ENCODE data around the gene DOCK1.

DOCK1 gene

DNA sequence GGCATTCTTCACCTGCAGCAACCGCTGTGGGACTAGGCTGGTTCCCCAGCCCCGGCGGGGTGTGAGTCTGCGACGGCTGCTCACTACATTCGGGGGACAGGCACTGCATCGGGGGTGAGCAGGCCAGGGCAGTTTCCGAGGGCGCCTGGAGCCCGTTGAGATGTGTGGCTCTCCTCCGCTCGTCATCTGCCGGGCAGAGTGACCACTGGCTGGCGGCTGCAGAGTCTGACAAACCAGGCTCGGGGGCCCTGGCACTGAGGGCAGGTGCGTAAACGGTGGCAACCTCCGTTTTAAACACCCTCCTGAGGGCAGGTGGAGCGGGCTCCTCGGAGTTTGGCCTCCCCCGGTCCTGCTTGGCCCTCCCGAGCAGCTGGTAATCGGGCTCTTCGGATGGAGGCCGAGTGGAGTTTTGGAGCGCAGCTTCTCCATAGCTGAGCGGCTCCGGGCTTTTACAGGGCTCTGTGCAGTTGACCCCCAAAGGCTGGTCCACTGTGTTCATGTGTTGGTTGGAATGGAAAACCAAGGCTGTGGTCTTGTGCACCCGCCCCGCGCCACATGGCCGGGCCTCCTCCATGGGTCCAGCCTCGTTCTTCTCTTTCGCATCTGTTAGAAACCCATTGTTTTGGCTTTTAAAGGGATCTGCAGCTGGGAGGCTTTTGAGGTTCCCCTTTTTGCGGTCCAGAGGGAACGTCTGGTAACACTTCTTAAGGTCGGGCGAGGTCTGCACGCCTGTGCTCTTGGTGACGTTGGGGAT is 270.3 kb downstream of the DOCK1 start:
- no peak for TF ChIP-seq MYC (IDR thresholded peaks at IDR 0.05; ENCODE audit: low read depth, low read length)
- TF ChIP-seq, protein P1, sequence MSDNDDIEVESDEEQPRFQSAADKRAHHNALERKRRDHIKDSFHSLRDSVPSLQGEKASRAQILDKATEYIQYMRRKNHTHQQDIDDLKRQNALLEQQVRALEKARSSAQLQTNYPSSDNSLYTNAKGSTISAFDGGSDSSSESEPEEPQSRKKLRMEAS (IDR thresholded peaks at IDR 0.05; ENCODE audit: low read depth, low read length), result no peak
- no peak for TF ChIP-seq POLR2A (IDR thresholded peaks at IDR 0.05; ENCODE audit: extremely low read depth, insufficient read length)
- TF ChIP-seq, protein P2, sequence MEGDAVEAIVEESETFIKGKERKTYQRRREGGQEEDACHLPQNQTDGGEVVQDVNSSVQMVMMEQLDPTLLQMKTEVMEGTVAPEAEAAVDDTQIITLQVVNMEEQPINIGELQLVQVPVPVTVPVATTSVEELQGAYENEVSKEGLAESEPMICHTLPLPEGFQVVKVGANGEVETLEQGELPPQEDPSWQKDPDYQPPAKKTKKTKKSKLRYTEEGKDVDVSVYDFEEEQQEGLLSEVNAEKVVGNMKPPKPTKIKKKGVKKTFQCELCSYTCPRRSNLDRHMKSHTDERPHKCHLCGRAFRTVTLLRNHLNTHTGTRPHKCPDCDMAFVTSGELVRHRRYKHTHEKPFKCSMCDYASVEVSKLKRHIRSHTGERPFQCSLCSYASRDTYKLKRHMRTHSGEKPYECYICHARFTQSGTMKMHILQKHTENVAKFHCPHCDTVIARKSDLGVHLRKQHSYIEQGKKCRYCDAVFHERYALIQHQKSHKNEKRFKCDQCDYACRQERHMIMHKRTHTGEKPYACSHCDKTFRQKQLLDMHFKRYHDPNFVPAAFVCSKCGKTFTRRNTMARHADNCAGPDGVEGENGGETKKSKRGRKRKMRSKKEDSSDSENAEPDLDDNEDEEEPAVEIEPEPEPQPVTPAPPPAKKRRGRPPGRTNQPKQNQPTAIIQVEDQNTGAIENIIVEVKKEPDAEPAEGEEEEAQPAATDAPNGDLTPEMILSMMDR (IDR thresholded peaks at IDR 0.05; ENCODE audit: low read depth, low read length), result no peak
- H3K4me3 ChIP-seq (ENCODE audit: low read depth, low read length), result no peak overlapping the region
- DNase-seq (ENCODE audit: low read depth), result peak; percentile 16

DNA sequence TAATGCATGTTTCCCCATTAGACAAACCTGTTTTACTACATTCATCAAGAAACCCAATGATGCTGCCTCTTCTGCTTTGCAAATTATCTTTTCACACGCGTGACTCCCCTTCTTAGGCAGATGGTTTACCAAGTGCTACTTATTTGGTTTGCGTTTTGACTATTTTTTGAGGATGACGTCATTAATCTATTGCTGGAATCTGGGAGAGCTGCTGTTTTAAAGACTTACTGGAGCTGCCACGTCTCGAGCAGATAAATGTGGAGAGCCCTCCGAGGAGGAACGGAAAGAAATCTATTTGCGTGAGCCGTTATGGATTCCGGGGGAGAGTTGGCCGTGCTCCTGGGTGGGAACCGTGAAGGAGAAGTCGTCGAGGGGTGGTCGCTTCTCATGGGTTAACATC is 271.4 kb downstream of the DOCK1 start:
- TF ChIP-seq POLR2A (IDR thresholded peaks at IDR 0.05; ENCODE audit: extremely low read depth, insufficient read length), result no peak
- TF ChIP-seq, protein P2 (IDR thresholded peaks at IDR 0.05; ENCODE audit: low read depth, low read length), result no peak
- no peak for TF ChIP-seq MYC (IDR thresholded peaks at IDR 0.05; ENCODE audit: low read depth, low read length)
- TF ChIP-seq, protein P1 (IDR thresholded peaks at IDR 0.05; ENCODE audit: low read depth, low read length), result no peak
- no peak for DNase-seq (ENCODE audit: low read depth)

DNA sequence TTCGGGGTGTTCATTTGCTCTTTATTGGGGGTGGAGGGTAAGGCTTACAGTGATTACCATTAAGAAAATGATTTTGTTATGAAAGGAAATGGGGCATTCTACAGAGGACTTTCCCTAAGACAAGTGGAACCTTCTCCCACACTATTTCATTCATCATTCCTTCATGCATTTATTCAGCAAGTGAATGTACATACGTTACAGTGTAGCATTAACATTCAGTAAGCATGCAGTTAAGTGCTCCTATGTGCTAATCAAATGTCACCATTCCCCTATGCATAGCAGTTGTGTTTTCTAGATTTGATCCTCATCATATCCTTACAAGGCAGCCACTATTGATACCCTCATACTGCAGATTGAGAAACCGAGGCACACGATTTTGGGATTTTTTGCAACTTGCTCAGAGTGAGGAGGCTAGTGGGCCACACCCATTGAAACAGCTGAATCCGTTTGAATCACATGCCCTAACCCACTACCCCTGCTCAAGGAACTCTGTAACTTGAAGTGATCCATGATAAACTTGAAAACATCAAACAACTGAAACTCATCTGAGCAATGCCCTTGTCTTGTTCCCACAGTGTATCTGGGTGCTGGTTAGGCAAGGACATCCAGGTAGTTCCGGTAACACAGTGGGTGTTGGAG is 274.5 kb downstream of the DOCK1 start:
- DNase-seq (ENCODE audit: low read depth), result no peak
- H3K4me3 ChIP-seq (ENCODE audit: low read depth, low read length), result no peak overlapping the region
- TF ChIP-seq, protein P1 (IDR thresholded peaks at IDR 0.05; ENCODE audit: low read depth, low read length), result no peak
- TF ChIP-seq POLR2A (IDR thresholded peaks at IDR 0.05; ENCODE audit: extremely low read depth, insufficient read length), result no peak
- TF ChIP-seq, protein P2 (IDR thresholded peaks at IDR 0.05; ENCODE audit: low read depth, low read length), result no peak
- no peak for TF ChIP-seq MYC (IDR thresholded peaks at IDR 0.05; ENCODE audit: low read depth, low read length)

More for the DNA sequence above, 271.4 kb downstream of the DOCK1 start:
- H3K4me3 ChIP-seq (ENCODE audit: low read depth, low read length), result no peak overlapping the region

DNA sequence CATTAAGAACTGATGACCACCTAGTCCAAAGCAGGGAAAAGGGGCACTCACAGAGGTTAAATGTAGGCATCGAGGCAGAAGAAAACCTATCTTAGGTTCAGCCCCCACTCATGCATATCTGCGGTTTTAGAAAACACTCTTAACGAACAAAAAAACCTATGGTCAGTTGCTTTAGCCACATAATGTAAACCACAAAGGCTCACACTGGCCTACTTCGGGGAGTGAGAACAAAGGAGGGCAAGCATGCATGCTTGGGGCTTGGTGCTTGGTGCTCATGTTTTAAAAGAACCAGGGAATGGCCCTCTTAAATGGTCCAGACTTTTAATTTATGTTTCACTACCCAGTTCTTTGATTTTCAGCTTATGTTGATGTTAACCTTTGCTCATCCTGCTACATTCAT is 276.9 kb downstream of the DOCK1 start:
- no peak overlapping the region for H3K4me3 ChIP-seq (ENCODE audit: low read depth, low read length)
- TF ChIP-seq, protein P1 (IDR thresholded peaks at IDR 0.05; ENCODE audit: low read depth, low read length), result no peak
- TF ChIP-seq, protein P2 (IDR thresholded peaks at IDR 0.05; ENCODE audit: low read depth, low read length), result no peak
- TF ChIP-seq POLR2A (IDR thresholded peaks at IDR 0.05; ENCODE audit: extremely low read depth, insufficient read length), result no peak
- no peak for TF ChIP-seq MYC (IDR thresholded peaks at IDR 0.05; ENCODE audit: low read depth, low read length)

DNA sequence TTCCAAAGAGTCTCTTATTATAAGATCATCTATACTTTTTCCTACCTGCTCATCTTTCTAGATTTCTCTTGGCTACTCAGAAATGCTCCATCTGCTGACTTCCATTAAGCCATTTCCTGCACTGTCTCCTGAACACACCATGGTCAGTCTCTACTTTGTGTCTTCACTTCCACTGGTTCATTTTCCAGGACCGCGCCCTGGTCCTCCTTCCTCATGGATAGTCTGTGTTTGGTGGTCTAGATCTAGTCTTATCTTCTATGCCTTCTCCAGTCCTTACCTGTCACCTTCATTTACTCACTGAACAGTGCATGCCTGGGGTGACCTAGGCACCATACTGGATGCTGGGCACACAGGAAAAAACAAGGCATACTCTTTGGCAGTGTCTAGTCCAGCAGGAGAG is 279.4 kb downstream of the DOCK1 start:
- TF ChIP-seq, protein P1 (IDR thresholded peaks at IDR 0.05; ENCODE audit: low read depth, low read length), result no peak
- TF ChIP-seq MYC (IDR thresholded peaks at IDR 0.05; ENCODE audit: low read depth, low read length) (no peak), POLR2A (IDR thresholded peaks at IDR 0.05; ENCODE audit: extremely low read depth, insufficient read length) (no peak)
- TF ChIP-seq, protein P2 (IDR thresholded peaks at IDR 0.05; ENCODE audit: low read depth, low read length), result no peak
- DNase-seq (ENCODE audit: low read depth), result no peak
- H3K4me3 ChIP-seq (ENCODE audit: low read depth, low read length), result no peak overlapping the region

More for the DNA sequence above, 276.9 kb downstream of the DOCK1 start:
- no peak for DNase-seq (ENCODE audit: low read depth)

Measured in NB4 (cell line).